LNCAP (cell line): ENCODE results near the gene HEMGN.
A peak's percentile ranks its signal among the peaks of the same experiment; 100 is the strongest.

Source experiments
- TF ChIP-seq, protein P1 (sequence below): fragments of 450-650 bp; IDR thresholded peaks from 2 replicates; pipeline ENCODE4 v1.5.1; 2017; ENCODE audit warnings: mild to moderate bottlenecking

HEMGN gene

DNA sequence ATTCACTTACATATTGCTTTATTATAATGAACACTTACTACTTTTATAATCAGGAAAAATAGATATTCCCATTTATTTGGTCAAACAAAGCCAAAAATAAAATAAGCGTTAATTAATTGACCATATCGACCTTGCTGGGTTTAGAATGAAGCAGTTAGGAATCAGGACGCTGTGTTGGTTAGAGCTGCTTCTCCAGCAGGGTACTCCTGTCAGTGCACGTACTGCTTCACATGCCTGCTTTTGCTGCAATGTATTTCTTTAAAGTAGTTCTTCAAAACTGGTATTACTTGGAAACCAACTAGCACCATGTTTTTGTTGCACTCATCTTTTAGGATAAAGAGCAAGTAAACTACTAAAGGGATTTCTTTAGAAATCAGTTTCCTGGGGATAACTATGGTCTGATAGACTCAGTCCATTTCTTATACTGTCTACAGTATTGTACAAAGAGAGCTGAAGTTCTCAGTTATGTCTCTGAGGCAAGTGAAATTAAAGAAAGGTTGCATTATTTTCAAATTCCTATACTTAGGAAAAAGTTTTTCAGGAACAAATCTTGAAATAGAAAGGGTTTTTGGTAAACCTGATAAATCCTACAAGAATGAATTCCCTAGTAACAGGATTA is 8.9 kb downstream of the HEMGN start:
- TF ChIP-seq, protein P1, sequence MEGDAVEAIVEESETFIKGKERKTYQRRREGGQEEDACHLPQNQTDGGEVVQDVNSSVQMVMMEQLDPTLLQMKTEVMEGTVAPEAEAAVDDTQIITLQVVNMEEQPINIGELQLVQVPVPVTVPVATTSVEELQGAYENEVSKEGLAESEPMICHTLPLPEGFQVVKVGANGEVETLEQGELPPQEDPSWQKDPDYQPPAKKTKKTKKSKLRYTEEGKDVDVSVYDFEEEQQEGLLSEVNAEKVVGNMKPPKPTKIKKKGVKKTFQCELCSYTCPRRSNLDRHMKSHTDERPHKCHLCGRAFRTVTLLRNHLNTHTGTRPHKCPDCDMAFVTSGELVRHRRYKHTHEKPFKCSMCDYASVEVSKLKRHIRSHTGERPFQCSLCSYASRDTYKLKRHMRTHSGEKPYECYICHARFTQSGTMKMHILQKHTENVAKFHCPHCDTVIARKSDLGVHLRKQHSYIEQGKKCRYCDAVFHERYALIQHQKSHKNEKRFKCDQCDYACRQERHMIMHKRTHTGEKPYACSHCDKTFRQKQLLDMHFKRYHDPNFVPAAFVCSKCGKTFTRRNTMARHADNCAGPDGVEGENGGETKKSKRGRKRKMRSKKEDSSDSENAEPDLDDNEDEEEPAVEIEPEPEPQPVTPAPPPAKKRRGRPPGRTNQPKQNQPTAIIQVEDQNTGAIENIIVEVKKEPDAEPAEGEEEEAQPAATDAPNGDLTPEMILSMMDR = no peak

DNA sequence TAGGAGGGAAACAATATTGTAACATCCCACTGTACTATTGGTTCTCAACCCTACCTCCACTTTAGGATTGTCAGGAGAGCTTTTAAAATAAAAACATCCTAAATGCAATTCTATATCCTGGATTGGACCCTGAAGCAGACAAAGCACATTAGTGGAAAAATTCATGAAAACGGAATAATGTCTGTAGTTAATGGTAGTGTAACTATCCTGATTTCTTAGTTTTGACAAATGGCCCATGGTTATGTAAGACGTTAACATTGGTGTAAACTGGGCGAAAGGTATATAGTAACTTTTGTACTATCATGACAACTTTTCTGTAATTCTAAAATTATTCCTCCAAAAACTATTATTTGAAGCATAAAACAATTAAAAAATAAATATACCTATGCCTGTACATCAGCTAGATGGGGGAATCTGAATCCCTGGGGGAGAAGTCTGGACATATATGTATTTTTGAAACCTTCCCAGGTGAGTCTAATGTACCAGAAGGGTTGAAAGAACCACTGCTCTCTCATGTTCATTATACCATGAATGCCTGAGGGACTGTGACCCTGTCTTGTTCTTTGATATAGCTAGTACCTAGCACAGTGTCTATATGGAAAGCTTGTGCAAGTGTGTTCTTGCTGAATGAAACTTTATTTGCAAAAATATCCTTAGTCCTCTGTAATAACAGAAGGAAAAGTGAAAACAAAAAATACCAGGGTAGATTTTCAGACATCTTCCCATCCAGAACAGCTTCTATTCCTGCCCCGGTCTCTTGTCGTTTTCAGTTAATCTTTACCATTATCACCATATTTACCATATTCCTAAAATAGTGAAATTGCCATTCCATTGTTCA is 12.3 kb downstream of the HEMGN start:
- TF ChIP-seq, protein P1 = no peak

DNA sequence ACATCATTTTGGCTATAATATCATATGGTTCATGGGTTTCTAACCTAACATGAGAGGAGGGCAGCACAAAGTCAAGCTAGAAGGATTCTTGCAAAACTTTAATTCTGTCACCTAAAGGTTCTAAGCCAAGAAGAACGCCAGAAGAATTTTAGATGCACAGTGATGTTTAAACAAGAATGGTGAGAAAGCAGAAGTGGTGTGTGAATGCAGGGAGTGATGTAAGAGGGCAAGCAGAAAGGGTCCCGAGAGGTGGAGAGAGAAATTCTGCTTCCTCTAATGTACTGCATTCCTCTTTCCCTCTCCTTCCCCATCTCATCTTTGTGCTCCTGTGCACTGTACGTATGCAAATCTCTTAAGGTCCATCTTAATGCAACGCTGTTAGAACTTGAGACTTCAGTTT is 13.6 kb downstream of the HEMGN start:
- TF ChIP-seq, protein P1 = no peak

DNA sequence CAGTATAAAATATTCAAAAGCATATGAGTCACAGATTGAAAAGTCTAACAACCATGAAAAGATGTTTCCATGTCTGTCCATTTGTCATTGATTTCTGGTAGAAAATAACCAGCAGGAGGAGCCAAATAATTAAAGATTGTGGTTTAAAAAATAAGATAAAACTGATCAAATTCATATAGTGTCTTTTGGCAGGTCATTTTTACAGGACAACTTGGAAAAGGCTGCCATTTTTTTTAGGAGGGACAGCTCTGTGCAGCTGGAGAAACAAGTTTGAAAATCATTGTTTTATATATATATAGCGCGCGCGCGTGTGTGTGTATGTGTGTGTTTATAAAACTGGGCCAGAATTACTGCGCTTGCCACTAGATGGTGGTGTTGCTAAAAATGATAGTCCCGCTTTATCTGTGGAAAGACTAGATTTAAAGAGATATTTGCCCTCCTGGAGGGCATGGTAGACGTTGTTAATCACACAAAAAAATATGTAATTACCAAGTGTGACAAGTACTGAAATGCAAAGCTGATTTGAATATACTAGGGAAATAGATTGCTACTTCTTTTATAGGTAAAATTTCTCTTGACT is 14.4 kb downstream of the HEMGN start:
- TF ChIP-seq, protein P1 = peak; percentile 87

DNA sequence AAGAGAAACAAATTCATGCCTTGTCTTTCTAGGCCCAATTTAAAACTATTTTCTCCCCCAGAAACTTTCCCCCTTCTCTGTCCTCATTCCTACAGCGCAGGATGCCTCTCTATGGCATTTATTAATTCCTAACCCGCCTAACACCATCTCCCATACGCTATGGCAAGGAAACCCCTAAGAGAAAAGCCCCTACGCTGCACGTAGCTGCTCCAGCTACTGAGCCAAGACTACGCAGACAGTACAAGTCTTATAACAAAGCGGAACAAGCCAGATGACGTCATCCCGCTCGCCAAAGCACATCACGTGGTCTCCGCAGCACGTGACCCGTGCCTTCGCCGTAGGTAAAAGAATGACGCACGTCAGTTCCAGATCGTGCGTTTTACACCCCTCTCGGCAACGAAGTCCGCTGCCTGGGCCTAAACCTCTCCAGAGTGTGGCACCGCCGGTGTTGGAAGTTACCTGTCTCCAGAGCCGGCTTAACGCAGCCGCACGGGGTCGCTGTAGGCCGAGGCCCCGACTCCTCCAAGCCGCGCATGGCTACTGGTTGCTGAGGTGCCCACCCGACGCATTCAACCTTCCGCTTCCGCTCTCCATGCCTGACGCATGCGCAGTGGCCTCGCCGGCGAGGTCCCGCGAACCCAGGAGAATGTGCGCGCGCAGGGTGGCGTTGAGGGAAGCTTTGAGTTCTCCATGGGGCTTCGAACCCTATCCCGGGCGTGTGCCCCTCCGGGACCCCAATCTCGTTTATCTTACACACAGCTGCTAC is 15.8 kb downstream of the HEMGN start, which contains the start of gene TRMO:
TSS of gene TRMO (minus strand) at position 542 of the 766 bp plus-strand sequence. CDS start at position 535, 7 bp downstream.
- TF ChIP-seq, protein P1 = peak; percentile 80

DNA sequence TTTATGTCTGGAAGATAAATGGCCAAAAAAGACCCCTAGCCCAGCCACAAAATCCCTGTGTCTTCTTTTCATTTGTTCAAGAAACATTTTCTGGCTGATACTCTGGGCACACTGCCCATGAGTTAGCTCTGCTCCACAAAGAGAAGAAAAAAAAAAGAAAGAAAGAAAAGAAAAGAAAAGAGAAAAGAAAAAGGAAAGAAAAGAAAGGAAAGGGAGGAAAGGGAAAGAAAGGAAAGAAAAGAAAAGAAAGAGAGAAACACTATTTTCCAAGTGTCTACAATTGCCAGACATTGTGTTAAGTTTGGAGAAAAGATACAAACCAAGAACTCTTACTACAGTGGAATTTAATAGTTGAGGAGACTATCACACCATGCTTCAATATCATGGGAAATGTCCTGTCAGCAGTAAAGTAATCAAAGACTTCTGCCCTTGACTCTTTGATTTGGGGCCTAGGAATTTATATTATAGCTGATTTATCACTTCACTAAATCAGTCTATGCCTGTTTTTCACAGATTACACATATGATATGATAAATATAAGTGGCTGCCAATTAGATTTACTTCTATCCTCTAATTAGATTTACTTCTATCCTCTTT is 18.7 kb downstream of the HEMGN start:
- TF ChIP-seq, protein P1 = no peak

DNA sequence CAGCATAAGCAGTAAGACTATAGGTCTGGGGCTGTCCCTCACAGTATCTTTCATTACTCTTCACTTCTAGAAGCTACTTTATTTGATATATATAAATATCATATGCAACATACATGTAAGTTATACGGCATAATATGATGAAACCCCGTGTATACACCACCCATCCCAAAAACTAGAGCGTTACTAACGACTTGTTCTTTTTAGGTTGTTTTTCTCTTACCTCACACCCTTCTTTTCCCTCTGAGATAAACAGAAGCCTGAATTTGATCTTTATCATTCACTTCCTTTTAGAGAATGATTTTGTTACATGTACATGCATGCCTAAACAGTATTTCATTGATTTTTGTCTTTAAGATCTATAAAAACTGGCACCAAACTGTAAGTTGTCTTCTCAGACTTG is 19.4 kb downstream of the HEMGN start:
- TF ChIP-seq, protein P1 = no peak
